AG04449 (cell line): ENCODE data around the gene PRKAB2.
"Not testable (repeated sequence)": the region's sequence is repeated elsewhere in the genome, so short reads cannot be mapped to it uniquely, and the experiment has no call there.

ENCODE experiments used
- CTCF ChIA-PET: fragments of 350-600 bp; formaldehyde crosslinking; extraction: SDS; loops from one replicate; lab custom pipeline; 2021; ENCODE audit warnings: antibody characterized with exemption; lab: Yijun Ruan, JAX
- POLR2A ChIA-PET: fragments of 400-600, 350-600 bp; formaldehyde crosslinking; extraction: SDS; loops from one replicate; lab custom pipeline; 2020; ENCODE audit warnings: antibody characterized with exemption, inconsistent platforms; lab: Yijun Ruan, JAX
- DNase-seq: peaks from one replicate; pipeline ENCODE4 v3.0.0-alpha.2; 2010; ENCODE audit warnings: low read depth, low spot score
- H3K4me3 ChIP-seq: 2 replicates; pipeline ENCODE4 v1.5.1; 2011; ENCODE audit warnings: low read depth, mild to moderate bottlenecking, control low read depth, low read length
- CTCF ChIP-seq: IDR thresholded peaks from one replicate; pipeline ENCODE4 v1.5.1; 2011; ENCODE audit warnings: mild to moderate bottlenecking, moderate library complexity, low read length, control low read depth, inconsistent platforms; ENCODE audit not compliant: insufficient read depth; ENCODE audit errors: missing control alignments

Gene PRKAB2

GRCh38 chr1:147201276-147201675, 29.0 kb upstream of the PRKAB2 start:
- no peak for TF ChIP-seq CTCF
- CTCF ChIA-PET, result interaction anchor here (1.4 kb wide), 1 partner anchor 29 kb away, joined by 3 read pairs; the partner anchor contains the start of gene PRKAB2
- no peak for DNase-seq
- no peak overlapping the region for H3K4me3 ChIP-seq
- POLR2A ChIA-PET, result no interaction called here

- POLR2A ChIA-PET, DNase-seq, CTCF ChIA-PET, H3K4me3 ChIP-seq: not testable (repeated sequence)
These were observed 25.1 kb upstream of the PRKAB2 start for GRCh38 chr1:147197324-147197723.

GRCh38 chr1:147189514-147189913, 17.2 kb upstream of the PRKAB2 start:
- ChIA-PET CTCF (interaction anchor here (1.4 kb wide), 1 partner anchor 16 kb away, joined by 3 read pairs; no protein-coding TSS in a partner anchor), POLR2A (no interaction called here)
- DNase-seq, result no peak
- H3K4me3 ChIP-seq, result no peak overlapping the region
- no peak for TF ChIP-seq CTCF

GRCh38 chr1:147185432-147185831, 13.2 kb upstream of the PRKAB2 start:
- no peak for DNase-seq
- POLR2A ChIA-PET, result no interaction called here
- CTCF ChIA-PET, result interaction anchor here (1.2 kb wide), 1 partner anchor 57 kb away, joined by 3 read pairs; the partner anchor contains the start of gene CHD1L
- no peak for TF ChIP-seq CTCF
- H3K4me3 ChIP-seq, result no peak overlapping the region

- no peak for TF ChIP-seq CTCF
- no peak for DNase-seq
- ChIA-PET CTCF (interaction anchor here (1.0 to 3.4 kb wide), 2 partner anchors 64 to 66 kb away, joined by 6 to 10 read pairs; partner anchors contain the start of gene CHD1L), POLR2A (no interaction called here)
- peak overlapping the region; percentile 23 for H3K4me3 ChIP-seq
These were observed 5.5 kb upstream of the PRKAB2 start for GRCh38 chr1:147177611-147178380.

GRCh38 chr1:147171399-147172167, 687 bp downstream of the PRKAB2 start:
- TF ChIP-seq CTCF, result no peak
- POLR2A ChIA-PET, result interaction anchor here (1.4 to 1.8 kb wide), 2 partner anchors 72 to 87 kb away, joined by 4 to 6 read pairs; no protein-coding TSS in a partner anchor
- peak overlapping the region; percentile 88 for H3K4me3 ChIP-seq
- CTCF ChIA-PET, result interaction anchor here (0.6 to 7.4 kb wide), 5 partner anchors 8 to 71 kb away, joined by 3 to 77 read pairs (median 3); partner anchors contain the start of gene CHD1L
- DNase-seq, result no peak
